Endothelial cell of umbilical vein (primary cell): ENCODE data around the gene TARBP1. TPM values are rescaled to one million over a fixed set of nuclear protein-coding genes. Genes with fewer than 3 reads are reported as not detected.
A peak's percentile ranks its signal among the peaks of the same experiment; 100 is the strongest.

ENCODE experiments used
- BruUV-seq: library from RNA; stranded (reverse); fragments of 400-500 nt; replicated peaks from 2 replicates; lab custom pipeline; 2021; lab: Mats Ljungman, UMichigan
- CTCF ChIA-PET: fragments of 300-600, 350-600 bp; sonication (Branson Sonifier 250); formaldehyde crosslinking; loops from one replicate; lab custom pipeline; 2021; ENCODE audit warnings: antibody characterized with exemption, inconsistent platforms; lab: Charles Lee
- POLR2A ChIA-PET: fragments of 300-600, 350-600 bp; sonication (Branson Sonifier 250); formaldehyde crosslinking; loops from one replicate; lab custom pipeline; 2021; ENCODE audit warnings: antibody characterized with exemption, inconsistent platforms; lab: Charles Lee
- DNase-seq: peaks from one replicate; pipeline ENCODE4 v3.0.0-alpha.2; 2011; ENCODE audit warnings: low read depth, low spot score
- FAIRE-seq: peaks from 2 replicates; lab custom pipeline; 2011; peaks lifted over from hg19 to GRCh38; lab: Jason Lieb, UNC
- H2AFZ ChIP-seq: 2 replicates; pipeline ENCODE4 v1.6.0; 2012; ENCODE audit warnings: low read depth, low read length, control low read depth, inconsistent platforms
- H3K27ac ChIP-seq: 2 replicates; pipeline ENCODE4 v1.5.1; 2011; ENCODE audit warnings: low read depth, mild to moderate bottlenecking, control low read depth, low read length, moderate library complexity; ENCODE audit not compliant: insufficient read depth
- H3K27me3 ChIP-seq, 2 experiments: 2 replicates each; pipeline versions ENCODE4 v1.6.0 to v1.6.1; 2011; ENCODE audit warnings: low read length in 2 of 2, mixed read lengths in 1 of 2; ENCODE audit not compliant: control insufficient read depth in 2 of 2, insufficient read depth in 2 of 2
- H3K36me3 ChIP-seq, 2 experiments: 2 replicates in 1 of 2; 3 replicates in 1 of 2; pipeline ENCODE4 v1.5.1; 2011; ENCODE audit warnings: low read length in 2 of 2, mild to moderate bottlenecking in 1 of 2, moderate library complexity in 1 of 2; ENCODE audit not compliant: control insufficient read depth in 2 of 2, insufficient read depth in 2 of 2; ENCODE audit errors: extremely low read depth in 1 of 2
- H3K4me1 ChIP-seq: 3 replicates; pipeline ENCODE4 v1.5.1; 2011; ENCODE audit warnings: mild to moderate bottlenecking, low read length; ENCODE audit not compliant: control insufficient read depth, insufficient read depth; ENCODE audit errors: extremely low read depth
- H3K4me2 ChIP-seq: 2 replicates; pipeline ENCODE4 v1.6.1; 2011; ENCODE audit warnings: low read length, control low read depth, mixed read lengths; ENCODE audit not compliant: insufficient read depth
- H3K4me3 ChIP-seq, 3 experiments: fragments of 200-600 bp in 1 of 3; sonication (generic), shearing (Covaris generic) in 1 of 3; replicated peaks in 1 of 3; 2 replicates each; pipeline ENCODE4 v1.5.1; 2011 to 2016; ENCODE audit warnings: control low read depth in 3 of 3, low read length in 3 of 3, mild to moderate bottlenecking in 2 of 3, inconsistent platforms in 1 of 3, low read depth in 1 of 3, moderate library complexity in 1 of 3; ENCODE audit not compliant: insufficient read depth in 1 of 3
- H3K79me2 ChIP-seq: 2 replicates; pipeline ENCODE4 v1.6.0; 2012; ENCODE audit warnings: low read length, inconsistent platforms; ENCODE audit not compliant: control insufficient read depth, insufficient read depth
- H3K9ac ChIP-seq: replicated peaks from 2 replicates; pipeline ENCODE3; 2011; ENCODE audit warnings: low read length, control low read depth; ENCODE audit not compliant: insufficient read depth; ENCODE audit errors: extremely low read depth
- H3K9me1 ChIP-seq: replicated peaks from 3 replicates; pipeline ENCODE4 v1.6.0; 2011; ENCODE audit warnings: mild to moderate bottlenecking, low read length; ENCODE audit not compliant: control insufficient read depth, insufficient read depth; ENCODE audit errors: extremely low read depth
- H3K9me3 ChIP-seq: replicated peaks from 2 replicates; pipeline ENCODE4 v1.5.1; 2012; ENCODE audit warnings: low read length, inconsistent platforms; ENCODE audit not compliant: control insufficient read depth, insufficient read depth
- H4K20me1 ChIP-seq: replicated peaks from 2 replicates; pipeline ENCODE3; 2011; ENCODE audit warnings: mild to moderate bottlenecking, low read length; ENCODE audit not compliant: control insufficient read depth, insufficient read depth; ENCODE audit errors: extremely low read depth
- FOS ChIP-seq: IDR thresholded peaks from 2 replicates; pipeline ENCODE4 v1.6.1; 2011; ENCODE audit warnings: mild to moderate bottlenecking, low read length, moderate library complexity, borderline replicate concordance; ENCODE audit not compliant: insufficient read depth
- GATA2 ChIP-seq: IDR thresholded peaks from 2 replicates; pipeline ENCODE4 v1.7.0; 2011; ENCODE audit warnings: low read depth, mild to moderate bottlenecking, moderate library complexity, mixed read lengths, low read length; ENCODE audit not compliant: insufficient read length, insufficient read depth
- POLR2A ChIP-seq: IDR thresholded peaks from 2 replicates; pipeline ENCODE4 v1.6.1; 2012; ENCODE audit warnings: low read depth, mild to moderate bottlenecking, control low read depth, low read length
- POLR2AphosphoS5 ChIP-seq: IDR thresholded peaks from 2 replicates; pipeline ENCODE4 v1.6.1; 2012; ENCODE audit warnings: low read depth, mild to moderate bottlenecking, control low read depth, low read length, moderate library complexity; ENCODE audit not compliant: insufficient read depth
- dilution Hi-C: fragments of 300-500 bp; cut with MboI; formaldehyde crosslinking; loops from one replicate; pipeline ENCODE4 v1.15.0; 2019; ENCODE audit warnings: low sequenced_read_pairs; ENCODE audit not compliant: extremely low pct_ligation_motif_present
- intact Hi-C: fragments of 100-400 bp; cut with micrococcal nuclease; formaldehyde crosslinking; loops from one replicate; pipeline ENCODE4 v1.10.0; 2022
- polyA plus RNA-seq, 4 experiments: library from polyadenylated mRNA; depleted of rRNA in 3 of 4; stranded (reverse) in 3 of 4; unstranded in 1 of 4; fragments of >200 nt; gene quantifications; 2 replicates each; pipeline versions ENCODE4 v1.2.1 to v1.2.3, GENCODE V29; 2011 to 2012; ENCODE audit warnings: missing spikeins in 1 of 4
- total RNA-seq: library from RNA; stranded (reverse); gene quantifications from 2 replicates; pipeline ENCODE4 v1.2.3, GENCODE V29; 2021
- TF ChIP-seq, protein P1 (sequence below), 2 donors: IDR thresholded peaks; 1 replicate in 1 of 2; 2 replicates in 1 of 2; pipeline ENCODE4 v1.5.1; 2011; ENCODE audit warnings: low read length in 2 of 2, mild to moderate bottlenecking in 2 of 2, moderate library complexity in 2 of 2, control low read depth in 1 of 2, inconsistent platforms in 1 of 2, low read depth in 1 of 2; ENCODE audit not compliant: insufficient read depth in 1 of 2; ENCODE audit errors: extremely low read depth in 1 of 2

TARBP1 gene
- total and polyA plus RNA-seq, 2 donors (not counting 3 experiments of a cell fraction or from before 2014, with no cell fraction given) = 17.3 to 23.4 TPM

DNA sequence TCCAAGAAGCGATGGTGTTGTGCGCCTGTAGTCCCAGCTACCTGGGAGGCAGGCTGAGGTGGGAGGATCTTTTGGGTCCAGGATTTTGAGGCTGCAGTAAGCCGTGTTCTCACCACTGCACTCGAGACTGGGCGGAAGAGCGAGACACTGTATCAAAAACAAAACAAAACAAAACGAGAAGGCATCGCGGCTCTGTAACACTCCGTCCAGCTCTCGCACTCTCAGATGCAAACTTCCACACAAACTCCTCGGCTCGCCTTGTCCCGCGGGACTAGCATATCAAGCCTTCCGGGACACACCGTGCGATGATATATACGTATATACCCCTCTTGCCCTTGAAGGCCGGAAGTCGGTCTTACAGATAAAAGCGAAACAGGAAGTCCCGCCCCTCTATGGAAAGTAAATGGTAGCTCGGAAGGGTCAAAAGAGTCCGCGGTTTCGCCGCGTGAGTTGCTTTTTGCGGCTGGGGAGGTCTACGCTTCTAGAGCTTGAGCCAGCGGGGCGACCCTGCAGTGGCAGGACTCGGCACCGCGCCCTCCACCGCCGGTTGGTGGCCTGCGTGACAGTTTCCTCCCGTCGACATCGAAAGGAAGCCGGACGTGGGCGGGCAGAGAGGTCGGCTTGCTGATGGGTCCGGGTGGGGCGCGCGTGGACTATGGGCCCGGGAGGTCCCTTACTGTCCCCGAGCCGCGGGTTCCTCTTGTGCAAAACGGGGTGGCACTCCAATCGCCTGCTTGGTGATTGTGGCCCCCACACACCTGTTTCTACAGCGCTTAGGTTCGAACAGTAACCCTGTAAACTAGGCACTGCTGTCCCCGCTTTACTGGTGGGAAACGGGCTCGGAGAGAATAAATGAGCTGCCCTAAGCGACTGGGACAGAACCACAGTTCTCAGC lies 105.7 kb downstream of the TARBP1 start, which contains the start of gene COA6:
Gene COA6, plus strand, starts transcription at position 393 of the 895 bp plus-strand sequence. Its CDS starts 11 bp downstream, at position 404.
- TF ChIP-seq FOS (no peak), POLR2AphosphoS5 (no peak), GATA2 (peak; percentile 29), POLR2A (peak; percentile 89)
- TF ChIP-seq, protein P1, sequence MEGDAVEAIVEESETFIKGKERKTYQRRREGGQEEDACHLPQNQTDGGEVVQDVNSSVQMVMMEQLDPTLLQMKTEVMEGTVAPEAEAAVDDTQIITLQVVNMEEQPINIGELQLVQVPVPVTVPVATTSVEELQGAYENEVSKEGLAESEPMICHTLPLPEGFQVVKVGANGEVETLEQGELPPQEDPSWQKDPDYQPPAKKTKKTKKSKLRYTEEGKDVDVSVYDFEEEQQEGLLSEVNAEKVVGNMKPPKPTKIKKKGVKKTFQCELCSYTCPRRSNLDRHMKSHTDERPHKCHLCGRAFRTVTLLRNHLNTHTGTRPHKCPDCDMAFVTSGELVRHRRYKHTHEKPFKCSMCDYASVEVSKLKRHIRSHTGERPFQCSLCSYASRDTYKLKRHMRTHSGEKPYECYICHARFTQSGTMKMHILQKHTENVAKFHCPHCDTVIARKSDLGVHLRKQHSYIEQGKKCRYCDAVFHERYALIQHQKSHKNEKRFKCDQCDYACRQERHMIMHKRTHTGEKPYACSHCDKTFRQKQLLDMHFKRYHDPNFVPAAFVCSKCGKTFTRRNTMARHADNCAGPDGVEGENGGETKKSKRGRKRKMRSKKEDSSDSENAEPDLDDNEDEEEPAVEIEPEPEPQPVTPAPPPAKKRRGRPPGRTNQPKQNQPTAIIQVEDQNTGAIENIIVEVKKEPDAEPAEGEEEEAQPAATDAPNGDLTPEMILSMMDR (IDR thresholded peaks at IDR 0.05; ENCODE audit: extremely low read depth in 1 of 2, insufficient read depth in 1 of 2, low read depth in 1 of 2, low read length in 2 of 2) = no peak
- peak within 1 kb of the TSS; percentile 86 for H3K27ac ChIP-seq
- H4K20me1 ChIP-seq = no peaks in the 10 kb centered on the region
- dilution Hi-C loops = no loop called here
- peak within 1 kb of the TSS; percentile 94 for H3K4me2 ChIP-seq
- peaks cover 10 to 13% of the 10 kb centered on the region in 2 experiments for H3K36me3 ChIP-seq
- H3K4me3 ChIP-seq = peak within 1 kb of the TSS; percentile 83 to 86 (median 85)
- peak within 1 kb of the TSS; percentile 87 for H2AFZ ChIP-seq
- H3K9me3 ChIP-seq = no peaks in the 10 kb centered on the region
- intact Hi-C loops = loop anchor here (1.0 to 2.0 kb wide), 2 partner anchors 47 to 105 kb away; no protein-coding TSS in a partner anchor
- no peaks in the 10 kb centered on the region for H3K9me1 ChIP-seq
- ChIA-PET POLR2A (no interaction called here), CTCF (interaction anchor here (1.3 to 2.4 kb wide), 5 partner anchors 11 to 105 kb away, joined by 4 to 8 read pairs (median 4); partner anchors contain the start of gene TARBP1)
- peak within 1 kb of the TSS; percentile 97 for H3K9ac ChIP-seq
- peaks cover 17% of the 10 kb centered on the region for H3K79me2 ChIP-seq
- H3K4me1 ChIP-seq = peaks cover 16% of the 10 kb centered on the region
- DNase-seq = peak; percentile 97
- no peaks in the 10 kb centered on the region for H3K27me3 ChIP-seq
- BruUV-seq = TSS peak; percentile 97
- FAIRE-seq = peak; percentile 89
